GM06990 (cell line): ENCODE measurements around the gene CAMK1D.

Experiments
- DNase-seq: peaks from one replicate; pipeline ENCODE4 v3.0.0-alpha.2; 2011; ENCODE audit not compliant: insufficient read length; ENCODE audit errors: extremely low read depth
- H3K27me3 ChIP-seq: replicated peaks from 2 replicates; pipeline ENCODE4 v1.6.0; 2011; ENCODE audit warnings: low read length; ENCODE audit not compliant: control insufficient read depth, insufficient read depth
- H3K36me3 ChIP-seq: 2 replicates; pipeline ENCODE4 v1.5.1; 2011; ENCODE audit warnings: low read length; ENCODE audit not compliant: control insufficient read depth, insufficient read depth
- H3K4me3 ChIP-seq: replicated peaks from 2 replicates; pipeline ENCODE4 v1.5.1; 2011; ENCODE audit warnings: low read depth, mild to moderate bottlenecking, control low read depth, low read length
- TF ChIP-seq, protein P1 (sequence below): IDR thresholded peaks from 2 replicates; pipeline ENCODE4 v1.5.1; 2011; ENCODE audit warnings: low read length, control low read depth, mild to moderate bottlenecking, inconsistent platforms; ENCODE audit not compliant: insufficient read depth, poor library complexity, severe bottlenecking

The CAMK1D gene

DNA sequence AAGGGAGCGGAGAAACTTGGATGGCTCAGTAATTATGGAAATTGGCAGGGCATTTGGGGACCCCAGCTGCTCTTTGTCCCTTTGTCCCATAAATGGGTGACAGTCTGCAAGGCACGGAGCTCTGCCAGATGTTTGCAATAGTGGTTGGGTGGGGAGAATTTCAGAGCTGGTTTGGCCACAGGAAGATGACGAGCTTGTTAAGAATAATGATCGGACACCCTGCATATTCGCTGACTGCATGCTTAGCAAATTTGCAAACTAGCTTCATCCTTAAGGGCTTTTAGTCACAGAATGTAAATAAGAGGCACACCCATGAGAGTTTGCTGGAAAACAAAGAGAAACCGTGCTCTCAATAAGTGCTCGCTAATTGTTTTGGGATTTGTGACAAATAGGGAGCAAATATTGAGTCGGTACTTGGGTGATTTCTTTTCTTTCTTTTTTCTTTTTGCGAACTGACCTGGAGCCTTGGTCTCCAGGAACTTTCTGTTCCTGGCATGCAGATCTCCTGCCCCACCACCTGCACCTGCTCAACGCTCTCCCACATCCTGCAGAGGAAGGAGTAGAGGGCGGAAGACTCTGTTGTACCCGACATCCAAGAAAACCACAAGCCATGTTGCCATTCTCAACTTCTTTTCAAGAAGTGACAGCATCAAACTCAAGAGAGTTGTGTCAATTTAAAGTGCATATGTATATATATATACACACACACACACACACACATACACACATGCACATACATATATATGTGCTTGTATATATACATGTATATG is 238.9 kb downstream of the CAMK1D start:
- TF ChIP-seq, protein P1, sequence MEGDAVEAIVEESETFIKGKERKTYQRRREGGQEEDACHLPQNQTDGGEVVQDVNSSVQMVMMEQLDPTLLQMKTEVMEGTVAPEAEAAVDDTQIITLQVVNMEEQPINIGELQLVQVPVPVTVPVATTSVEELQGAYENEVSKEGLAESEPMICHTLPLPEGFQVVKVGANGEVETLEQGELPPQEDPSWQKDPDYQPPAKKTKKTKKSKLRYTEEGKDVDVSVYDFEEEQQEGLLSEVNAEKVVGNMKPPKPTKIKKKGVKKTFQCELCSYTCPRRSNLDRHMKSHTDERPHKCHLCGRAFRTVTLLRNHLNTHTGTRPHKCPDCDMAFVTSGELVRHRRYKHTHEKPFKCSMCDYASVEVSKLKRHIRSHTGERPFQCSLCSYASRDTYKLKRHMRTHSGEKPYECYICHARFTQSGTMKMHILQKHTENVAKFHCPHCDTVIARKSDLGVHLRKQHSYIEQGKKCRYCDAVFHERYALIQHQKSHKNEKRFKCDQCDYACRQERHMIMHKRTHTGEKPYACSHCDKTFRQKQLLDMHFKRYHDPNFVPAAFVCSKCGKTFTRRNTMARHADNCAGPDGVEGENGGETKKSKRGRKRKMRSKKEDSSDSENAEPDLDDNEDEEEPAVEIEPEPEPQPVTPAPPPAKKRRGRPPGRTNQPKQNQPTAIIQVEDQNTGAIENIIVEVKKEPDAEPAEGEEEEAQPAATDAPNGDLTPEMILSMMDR = no peak
- DNase-seq = no peak
- Histone ChIP-seq H3K27me3 (no peaks in the 10 kb centered on the region), H3K36me3 (no peaks in the 10 kb centered on the region), H3K4me3 (peak overlapping the region; percentile 1)

DNA sequence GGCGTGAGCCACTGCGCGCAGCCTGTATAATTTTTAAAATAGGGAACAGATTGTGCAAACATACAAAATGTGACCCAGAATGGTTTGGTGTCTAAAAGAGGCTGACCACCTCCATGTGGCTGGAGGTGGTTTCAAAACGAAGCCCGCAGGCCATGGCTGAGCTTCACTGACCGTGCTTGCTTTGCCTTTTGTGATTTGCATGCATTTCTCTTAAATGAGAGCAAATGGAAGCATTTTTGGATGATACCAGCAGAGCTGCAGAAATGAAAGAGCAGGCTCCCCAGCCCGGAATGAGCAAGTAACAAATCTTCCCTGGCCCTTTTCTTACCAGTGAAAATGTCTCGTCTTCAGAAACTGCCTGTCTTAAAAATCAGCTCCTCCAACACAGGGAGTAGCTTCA is 239.9 kb downstream of the CAMK1D start:
- Histone ChIP-seq H3K36me3 (no peaks in the 10 kb centered on the region), H3K4me3 (no peak overlapping the region), H3K27me3 (no peaks in the 10 kb centered on the region)
- TF ChIP-seq, protein P1 = no peak
- DNase-seq = no peak

DNA sequence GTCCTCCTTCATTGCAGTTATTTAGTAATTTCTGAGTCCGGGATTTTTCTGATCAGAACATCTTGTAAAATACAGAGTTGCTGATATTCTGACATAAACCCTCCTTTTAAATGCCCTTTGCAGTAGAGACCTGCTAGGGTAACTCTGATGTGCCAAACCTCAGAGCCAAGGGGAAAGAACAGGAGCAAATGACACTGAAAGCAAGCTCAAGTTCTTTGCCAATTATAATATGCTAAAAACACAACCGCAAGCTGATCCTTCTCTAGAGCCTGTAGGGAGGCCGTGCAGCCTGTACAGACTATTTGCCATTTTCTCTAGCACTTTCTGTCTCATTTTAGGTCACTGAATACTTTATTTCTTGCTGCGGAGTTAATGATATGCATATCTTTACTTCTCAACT is 240.4 kb downstream of the CAMK1D start:
- no peaks in the 10 kb centered on the region for H3K36me3 ChIP-seq
- TF ChIP-seq, protein P1 = no peak
- DNase-seq = no peak
- no peak overlapping the region for H3K4me3 ChIP-seq
- no peaks in the 10 kb centered on the region for H3K27me3 ChIP-seq

DNA sequence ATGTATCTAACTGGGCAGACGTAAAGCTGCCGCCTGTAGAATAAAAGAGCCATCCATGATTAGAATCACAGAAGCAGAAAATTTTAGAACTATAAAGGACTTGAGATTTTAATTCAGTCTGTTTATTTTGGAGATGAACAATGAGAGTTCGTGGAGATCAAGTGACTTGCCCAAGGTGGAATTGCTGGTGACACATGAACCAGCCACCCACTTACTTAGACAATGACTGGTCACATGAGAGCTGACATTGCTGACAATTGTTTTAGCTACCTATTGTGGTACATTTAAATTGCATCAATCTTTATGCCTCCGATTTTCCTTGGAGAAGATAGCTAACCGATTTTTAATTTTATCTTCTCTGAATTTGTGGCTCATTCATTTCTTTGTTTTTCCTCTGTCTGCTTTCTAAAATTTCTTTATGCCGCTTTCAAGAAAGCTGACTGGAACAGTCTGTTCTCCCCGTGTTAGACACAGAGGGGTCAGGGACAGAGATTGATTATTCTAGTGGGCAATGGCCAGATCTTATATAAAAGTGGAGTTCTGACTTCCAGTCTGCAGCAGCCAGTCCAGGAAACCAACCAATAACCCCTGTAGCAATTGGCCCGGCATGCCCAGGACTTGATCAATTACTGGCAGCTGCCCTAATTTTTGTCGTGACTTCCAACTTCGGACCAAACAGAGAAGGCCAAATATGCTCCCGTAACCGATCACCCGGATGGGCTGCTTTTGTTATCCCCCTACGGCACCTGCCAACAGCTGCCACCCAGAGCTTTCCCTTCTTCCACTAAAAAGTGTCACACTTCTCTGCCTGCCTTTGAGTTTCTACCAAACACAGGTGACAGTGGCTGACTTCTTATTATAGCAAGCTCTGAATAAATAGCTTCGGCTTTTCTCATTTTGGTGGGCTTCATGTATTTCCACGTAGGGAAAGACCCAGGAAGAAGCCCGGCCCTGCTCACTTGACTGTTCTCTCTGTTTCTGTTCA is 241.6 kb downstream of the CAMK1D start:
- TF ChIP-seq, protein P1 = no peak
- no peak for DNase-seq

DNA sequence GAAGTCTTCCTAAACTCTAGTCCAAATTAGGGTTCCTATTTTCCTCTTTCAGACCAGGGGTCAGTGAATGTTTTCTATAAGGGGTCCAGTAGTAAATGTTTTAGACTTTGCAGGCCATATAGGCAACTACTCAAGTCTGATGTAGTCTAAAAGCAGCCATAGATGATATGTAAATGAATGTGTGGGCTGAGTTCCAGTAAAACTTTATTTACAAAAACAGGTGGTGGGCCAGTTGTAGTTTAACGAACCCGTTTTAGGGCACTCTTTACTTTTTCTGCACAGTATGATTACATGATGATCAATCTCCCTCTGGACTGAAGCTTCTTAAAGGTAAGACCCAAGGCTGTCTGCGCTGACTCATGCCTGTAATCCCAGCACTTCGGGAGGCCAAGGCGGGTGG is 243.6 kb downstream of the CAMK1D start:
- no peaks in the 10 kb centered on the region for H3K36me3 ChIP-seq
- no peak overlapping the region for H3K4me3 ChIP-seq
- no peak for DNase-seq
- TF ChIP-seq, protein P1 = no peak
- no peaks in the 10 kb centered on the region for H3K27me3 ChIP-seq

More for the DNA sequence above, 241.6 kb downstream of the CAMK1D start:
- no peaks in the 10 kb centered on the region for H3K36me3 ChIP-seq
- no peak overlapping the region for H3K4me3 ChIP-seq
- H3K27me3 ChIP-seq = no peaks in the 10 kb centered on the region
